T-helper 9 cell (primary cell): ENCODE measurements around the gene METTL9.
"Not testable (repeated sequence)": the region's sequence is repeated elsewhere in the genome, so short reads cannot be mapped to it uniquely, and the experiment has no call there.

Experiments
- DNase-seq: peaks from one replicate; pipeline ENCODE4 v3.0.0-alpha.2; 2020

The METTL9 gene

DNA sequence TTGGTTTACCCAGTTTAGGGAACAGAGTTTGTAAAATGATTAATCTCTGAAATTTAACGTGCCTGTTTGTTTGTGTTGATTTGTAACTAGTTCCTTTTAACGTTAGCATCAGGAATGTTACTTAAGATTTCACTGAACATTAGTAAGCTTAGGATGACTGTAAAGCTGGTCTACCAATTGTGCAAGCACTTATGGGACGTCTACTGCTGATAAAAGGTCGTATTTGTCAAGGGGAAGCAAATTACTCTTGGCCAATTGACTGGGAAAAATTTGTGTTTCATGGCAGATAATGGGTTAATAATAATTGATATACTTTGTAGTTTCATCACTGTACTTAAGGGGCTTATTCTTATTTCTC is 11.8 kb downstream of the METTL9 start:
- no peak for DNase-seq

- DNase-seq = no peak
Measured at GRCh38 chr16:21611556-21612384, 12.4 kb downstream of the METTL9 start.

DNA sequence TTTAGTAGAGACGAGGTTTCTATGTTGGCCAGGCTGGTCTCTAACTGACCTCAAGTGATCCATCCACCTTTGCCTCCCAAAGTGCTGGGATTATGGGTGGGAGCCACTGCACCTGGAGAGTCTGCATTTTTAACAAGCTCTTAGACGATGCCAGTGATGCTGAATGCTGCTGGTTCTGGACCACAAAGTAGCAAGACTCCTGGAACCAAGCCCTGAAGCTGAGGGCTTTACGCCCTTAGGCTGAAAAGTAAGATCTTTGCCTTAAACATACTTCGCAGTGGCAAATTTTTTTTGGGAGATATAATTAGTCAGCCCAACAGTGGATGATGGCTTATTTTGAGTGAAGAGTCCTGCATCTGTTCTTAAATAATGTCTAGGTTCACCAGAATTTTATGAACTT is 14.0 kb downstream of the METTL9 start:
- no peak for DNase-seq

- DNase-seq = no peak
Measured at GRCh38 chr16:21613781-21614180, 14.4 kb downstream of the METTL9 start.

- no peak for DNase-seq
Measured at GRCh38 chr16:21614896-21615295, 15.5 kb downstream of the METTL9 start.

DNA sequence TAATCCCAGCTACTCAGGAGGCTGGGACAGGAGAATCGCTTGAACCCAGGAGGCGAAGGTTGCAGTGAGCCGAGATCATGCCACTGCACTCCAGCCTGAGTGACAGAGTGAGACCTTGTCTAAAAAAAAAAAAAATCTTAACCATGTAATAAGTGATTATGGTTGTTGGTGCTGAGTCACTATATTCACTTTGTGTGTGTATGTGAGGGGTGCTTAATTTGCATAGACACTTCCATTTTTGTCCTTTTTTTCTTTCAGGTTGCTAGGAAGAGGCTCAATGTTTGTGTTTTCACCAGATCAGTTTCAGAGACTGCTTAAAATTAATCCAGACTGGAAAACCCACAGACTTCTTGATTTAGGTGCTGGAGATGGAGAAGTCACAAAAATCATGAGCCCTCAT is 18.2 kb downstream of the METTL9 start:
- no peak for DNase-seq

DNA sequence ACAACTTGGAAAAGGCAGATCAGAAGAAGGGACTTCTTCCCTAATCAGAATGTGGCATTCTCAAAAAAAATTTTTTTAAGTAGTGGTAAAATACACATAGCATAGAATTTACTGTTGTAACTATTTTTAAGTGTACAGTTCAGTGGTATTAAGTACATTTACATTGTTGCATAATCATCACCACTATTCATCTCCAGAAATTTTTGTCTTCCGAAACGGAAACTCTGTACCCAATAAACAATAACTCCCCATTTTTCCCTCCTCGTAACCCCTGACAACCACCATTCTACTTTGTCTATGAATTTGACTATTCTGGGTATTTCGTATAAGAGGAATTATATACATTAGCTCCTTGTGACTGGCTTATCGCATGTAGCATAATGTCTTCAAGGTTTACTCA is 18.9 kb downstream of the METTL9 start:
- DNase-seq = no peak

DNA sequence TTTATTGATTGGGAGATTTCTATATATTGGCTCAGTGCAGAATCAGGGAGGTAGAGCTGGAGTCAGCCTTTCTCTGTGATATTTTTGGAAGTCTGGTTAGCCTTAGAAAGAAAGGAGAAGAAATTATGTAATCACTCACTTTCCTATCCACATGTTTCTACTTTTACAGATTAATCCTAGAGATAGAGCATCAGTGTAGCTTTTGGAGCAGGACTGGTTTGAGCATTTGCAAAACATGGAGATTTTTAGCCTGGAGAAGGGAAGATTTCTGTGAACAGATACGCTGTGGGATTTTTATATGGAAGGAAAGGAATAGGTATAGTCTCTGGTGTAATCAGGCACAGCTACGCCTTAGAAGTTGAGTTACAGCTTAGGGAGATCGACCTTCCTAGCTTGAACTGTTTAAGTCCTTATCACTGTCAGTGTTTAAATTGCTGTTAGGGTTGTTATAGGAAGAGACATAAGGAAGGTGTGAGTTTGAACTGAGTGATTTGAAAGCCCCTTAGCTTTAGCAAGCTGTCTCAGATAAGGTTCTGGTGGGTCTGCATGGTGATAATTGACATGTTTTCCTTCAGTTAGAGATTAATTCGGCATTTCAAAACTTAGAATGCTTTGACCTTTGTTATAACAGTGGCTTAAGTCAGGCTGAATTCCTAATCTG is 20.5 kb downstream of the METTL9 start:
- no peak for DNase-seq

DNA sequence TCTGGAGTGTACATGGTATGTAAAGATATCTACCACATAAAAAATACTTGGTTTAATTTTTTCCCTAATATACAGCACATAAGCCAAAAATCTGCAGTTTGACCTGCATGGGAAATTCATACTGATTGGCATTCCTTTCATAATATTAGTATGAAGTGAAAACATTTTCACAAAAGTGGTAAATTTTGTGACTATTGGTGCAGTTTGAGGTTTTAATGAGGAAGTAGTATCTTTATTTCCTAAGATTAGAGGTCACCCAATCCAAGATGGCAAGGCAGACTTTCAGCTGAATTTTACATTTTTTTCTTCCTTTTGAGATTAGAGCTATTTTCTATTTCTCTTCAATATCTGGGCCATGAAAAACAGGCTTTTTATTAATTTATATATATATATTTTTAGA is 21.2 kb downstream of the METTL9 start:
- no peak for DNase-seq

DNA sequence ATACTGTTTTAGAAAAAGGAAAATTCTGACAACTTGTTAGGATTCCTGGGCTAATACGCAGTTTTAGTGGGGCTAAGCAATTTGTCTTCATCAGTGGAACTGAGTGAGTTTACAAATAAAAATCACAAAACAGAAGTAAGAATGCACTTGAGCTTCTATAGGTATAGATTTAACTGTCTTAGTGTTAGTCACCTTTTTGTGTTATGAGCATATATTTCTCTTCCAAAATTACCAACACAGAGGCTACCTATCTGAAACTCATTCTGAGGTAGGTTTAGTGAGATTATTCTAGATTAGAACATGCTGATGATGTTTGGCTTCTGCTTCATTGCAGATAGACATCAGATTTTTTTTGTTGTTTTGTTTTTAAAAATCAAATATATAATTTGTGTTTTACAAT is 23.2 kb downstream of the METTL9 start:
- DNase-seq = no peak

GRCh38 chr16:21625026-21625425 is 25.6 kb downstream of the METTL9 start:
- no peak for DNase-seq

DNA sequence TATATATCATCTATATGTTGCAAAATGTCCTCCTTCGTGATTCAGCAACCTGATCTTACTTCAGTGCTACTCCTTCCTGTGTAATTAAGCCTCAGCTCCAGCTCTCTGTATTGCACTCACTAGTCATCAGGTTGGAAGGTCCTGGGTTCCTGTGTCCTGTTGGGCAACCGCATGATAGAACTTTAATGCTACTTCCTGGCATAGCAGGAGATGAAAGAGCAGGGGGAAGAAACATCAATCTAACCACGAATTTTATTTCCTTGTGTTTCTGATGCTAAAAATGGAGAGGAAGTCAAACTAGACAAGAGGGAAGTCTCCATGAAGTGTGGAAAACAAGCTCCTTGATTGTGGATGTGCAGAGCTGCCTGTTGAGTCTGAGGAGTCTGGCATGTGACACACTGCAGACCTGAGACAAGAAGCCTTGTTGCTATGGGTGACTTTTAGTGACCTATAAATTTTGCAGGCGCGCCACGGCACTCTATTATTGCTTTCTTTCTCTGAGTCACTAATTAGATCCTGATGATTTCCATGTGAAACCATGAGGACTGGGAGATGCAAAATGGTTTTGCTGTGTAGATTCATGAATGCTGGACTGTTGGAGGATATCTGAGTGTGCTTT is 27.4 kb downstream of the METTL9 start:
- no peak for DNase-seq

DNA sequence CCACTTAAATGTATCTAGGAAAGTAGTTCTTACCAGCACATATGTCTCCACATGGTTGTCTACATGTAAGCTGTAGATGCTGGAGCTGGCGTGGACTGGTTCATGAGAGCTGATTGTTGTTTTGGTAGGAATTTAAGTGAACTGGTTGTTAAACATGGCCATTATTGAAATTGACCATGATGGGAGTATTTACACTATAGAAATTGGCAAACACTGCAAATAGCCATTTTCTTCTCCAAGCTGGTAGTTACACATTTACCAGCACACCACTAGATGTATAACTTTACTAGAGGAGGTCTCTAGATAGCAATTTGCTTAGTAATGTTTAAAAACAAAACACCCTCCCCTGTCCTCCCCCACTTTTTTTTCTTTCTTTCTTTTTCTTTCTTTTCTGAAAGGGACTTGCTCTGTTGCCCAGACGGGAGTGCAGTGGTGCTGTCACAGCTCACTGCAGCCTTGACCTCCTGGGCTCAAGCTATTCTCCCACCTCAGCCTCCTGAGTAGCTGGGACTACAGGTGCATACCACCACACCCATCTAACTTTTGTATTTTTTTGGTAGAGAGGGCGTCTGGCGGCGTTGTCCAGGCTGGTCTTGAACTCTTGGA is 28.8 kb downstream of the METTL9 start:
- DNase-seq = no peak

DNA sequence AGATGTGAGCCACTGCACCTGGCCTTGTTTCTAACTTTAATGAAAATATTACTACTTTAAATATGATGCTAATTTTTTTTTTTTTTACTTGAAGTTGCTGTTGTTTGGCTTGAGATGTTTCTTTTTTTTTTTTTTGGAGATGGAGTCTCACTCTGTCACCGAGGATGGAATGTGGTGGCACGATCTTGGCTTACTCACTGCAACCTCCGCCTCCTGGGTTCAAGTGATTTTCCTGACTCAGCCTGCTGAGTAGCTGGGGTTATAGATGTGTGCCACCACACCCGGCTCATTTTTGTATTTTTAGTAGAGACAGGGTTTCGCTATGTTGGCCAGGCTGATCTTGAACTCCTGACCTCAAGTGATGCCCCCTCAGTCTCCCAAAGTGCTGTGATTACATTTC is 29.4 kb downstream of the METTL9 start:
- DNase-seq = no peak

- not testable (repeated sequence) for DNase-seq
Measured at GRCh38 chr16:21629616-21630539, 30.5 kb downstream of the METTL9 start.

DNA sequence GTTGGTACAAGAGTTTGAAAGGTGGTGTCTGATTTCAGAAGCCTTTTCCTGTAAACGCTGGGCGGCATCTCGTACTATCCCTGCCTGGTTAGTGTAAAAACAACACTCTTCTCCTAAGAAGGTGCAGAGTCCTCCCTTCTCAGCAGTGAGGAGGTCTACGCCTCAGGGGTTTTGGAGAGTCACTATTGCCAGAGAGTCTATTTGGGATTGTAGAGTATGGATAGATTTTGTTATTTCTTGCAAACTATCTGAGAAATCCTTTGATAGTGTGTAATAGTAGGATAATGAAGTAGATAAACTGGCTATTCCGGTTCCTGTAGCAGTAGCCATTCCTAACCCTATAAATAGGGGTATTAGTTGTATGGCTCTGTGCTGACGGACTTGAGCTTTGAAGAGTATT is 31.5 kb downstream of the METTL9 start:
- DNase-seq = not testable (repeated sequence)

GRCh38 chr16:21631376-21631775 is 32.0 kb downstream of the METTL9 start:
- not testable (repeated sequence) for DNase-seq

GRCh38 chr16:21631951-21632575 is 32.7 kb downstream of the METTL9 start:
- not testable (repeated sequence) for DNase-seq

- no peak for DNase-seq
Measured at GRCh38 chr16:21634216-21634615, 34.8 kb downstream of the METTL9 start.

DNA sequence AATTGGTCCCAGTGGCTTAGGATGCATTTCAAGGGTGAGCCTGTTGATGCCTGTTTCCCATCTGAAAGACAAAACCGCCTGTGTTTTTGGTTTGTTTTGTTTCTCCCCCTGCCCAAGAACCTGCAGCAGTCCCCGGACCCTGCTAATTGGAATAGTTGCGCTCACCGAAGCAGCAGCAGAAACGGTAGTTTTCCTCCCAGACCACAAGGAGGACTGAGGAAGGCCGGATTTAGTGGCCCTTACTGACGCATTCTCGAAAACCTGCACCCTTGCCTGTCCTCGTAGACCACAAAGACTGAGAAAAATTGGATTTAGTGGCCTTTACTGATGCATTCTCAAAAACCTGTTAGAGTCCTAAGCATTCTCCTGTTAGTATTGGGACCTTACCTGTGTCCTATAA is 36.3 kb downstream of the METTL9 start:
- DNase-seq = not testable (repeated sequence)

DNA sequence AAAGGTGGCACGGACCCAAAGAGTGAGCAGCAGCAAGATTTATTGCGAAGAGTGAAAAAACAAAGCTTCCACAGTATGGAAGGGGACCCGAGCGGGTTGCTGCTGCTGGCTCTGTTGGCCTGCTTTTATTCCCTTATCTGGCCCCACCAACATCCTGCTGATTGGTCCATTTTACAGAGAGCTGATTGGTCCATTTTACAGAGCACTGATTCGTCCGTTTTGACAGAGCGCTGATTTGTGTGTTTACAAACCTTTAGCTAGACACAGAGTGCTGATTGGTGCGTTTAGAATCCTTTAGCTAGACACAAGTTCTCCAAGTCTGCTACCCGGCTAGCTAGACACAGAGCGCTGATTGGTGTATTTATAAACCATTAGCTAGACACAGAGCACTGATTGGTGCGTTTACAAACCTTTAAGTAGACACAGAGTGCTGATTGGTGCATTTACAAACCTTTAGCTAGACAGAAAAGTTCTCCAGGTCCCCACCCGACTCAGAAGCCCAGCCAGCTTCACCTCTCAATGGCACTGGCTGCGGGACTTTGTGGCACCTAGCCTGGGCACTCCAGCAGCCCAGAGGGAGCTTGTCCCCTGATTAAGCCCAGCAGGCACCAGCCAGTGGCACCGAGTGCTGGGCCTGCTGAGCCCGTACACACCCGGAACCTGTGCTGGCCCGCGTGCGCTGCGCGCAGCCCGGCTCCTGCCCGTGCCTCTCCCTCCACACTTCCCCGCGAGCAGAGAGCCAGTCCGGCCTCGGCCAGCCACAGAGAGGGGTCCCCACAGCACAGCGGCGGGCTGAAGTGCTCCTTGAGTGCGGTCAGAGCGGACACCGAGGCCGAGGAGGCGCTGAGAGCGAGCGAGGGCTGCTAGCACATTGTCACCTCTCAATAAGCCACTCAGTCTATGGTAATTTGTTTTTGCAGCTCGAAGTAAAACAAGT is 37.9 kb downstream of the METTL9 start:
- no peak for DNase-seq
